Measurements from ENCODE around the gene MOB2.

- TF ChIP-seq POLR2AphosphoS5 (IDR thresholded peaks at IDR 0.05; ENCODE audit: low read depth, low read length) (no peak), REST (IDR thresholded peaks at IDR 0.05; ENCODE audit: insufficient read depth in 1 of 2, low read depth in 2 of 2, low read length in 2 of 2) (no peak)
Measured at GRCh38 chr11:1526785-1527184, 40.2 kb upstream of the MOB2 start.

Data from PFSK-1 (cell line).